Smooth muscle cell (in vitro differentiated cells): ENCODE results near the gene VARS2. TPM values are rescaled to one million over a fixed set of nuclear protein-coding genes. Genes with fewer than 3 reads are reported as not detected.

Experiments
- DNase-seq: peaks from one replicate; lab custom pipeline; 2025; ENCODE audit not compliant: unreplicated experiment; lab: John Stamatoyannopoulos, UW
- H2AFZ ChIP-seq: fragments of 200-600 bp; sonication (generic); 2 replicates; pipeline ENCODE4 v1.6.0; 2016; ENCODE audit warnings: antibody characterized with exemption, low read depth, mild to moderate bottlenecking
- H3F3A ChIP-seq: fragments of 200-600 bp; sonication (generic); 2 replicates; pipeline ENCODE4 v1.6.0; 2017; ENCODE audit warnings: antibody characterized with exemption, low read depth
- H3K27ac ChIP-seq: fragments of 200-600 bp; sonication (generic); 2 replicates; pipeline ENCODE4 v1.5.1; 2016; ENCODE audit warnings: low read depth, mild to moderate bottlenecking
- H3K27me3 ChIP-seq: fragments of 200-600 bp; sonication (generic); 2 replicates; pipeline ENCODE4 v1.6.1; 2016; ENCODE audit warnings: low read depth, mild to moderate bottlenecking
- H3K36me3 ChIP-seq: fragments of 200-600 bp; sonication (generic); 2 replicates; pipeline ENCODE4 v1.5.1; 2016; ENCODE audit warnings: low read depth
- H3K4me1 ChIP-seq: fragments of 200-600 bp; sonication (generic); 2 replicates; pipeline ENCODE4 v1.5.1; 2016; ENCODE audit warnings: low read depth
- H3K4me2 ChIP-seq: fragments of 200-600 bp; sonication (generic); 2 replicates; pipeline ENCODE4 v1.6.0; 2016; ENCODE audit warnings: mild to moderate bottlenecking
- H3K4me3 ChIP-seq: fragments of 200-600 bp; sonication (generic); 2 replicates; pipeline ENCODE4 v1.5.1; 2016; ENCODE audit warnings: mild to moderate bottlenecking
- H3K79me2 ChIP-seq: fragments of 200-600 bp; sonication (generic); 2 replicates; pipeline ENCODE4 v1.6.0; 2016; ENCODE audit warnings: low read depth, mild to moderate bottlenecking
- H3K9ac ChIP-seq: fragments of 200-600 bp; sonication (generic); 2 replicates; pipeline ENCODE4 v1.6.0; 2016; ENCODE audit warnings: low read depth
- H3K9me3 ChIP-seq: fragments of 200-600 bp; sonication (generic); replicated peaks from 2 replicates; pipeline ENCODE4 v1.5.1; 2016; ENCODE audit warnings: low read depth
- H4K20me1 ChIP-seq: fragments of 200-600 bp; sonication (generic); 2 replicates; pipeline ENCODE4 v1.6.0; 2016; ENCODE audit warnings: low read depth
- CTCF ChIP-seq: fragments of 200-600 bp; sonication (generic); IDR thresholded peaks from 2 replicates; pipeline ENCODE4 v1.5.1; 2017; ENCODE audit warnings: borderline replicate concordance, mild to moderate bottlenecking, antibody characterized with exemption; ENCODE audit not compliant: insufficient read depth, poor library complexity, severe bottlenecking
- WGBS: methylation state at CpG from one replicate; pipeline ENCODE4 v1.1.7; 2016; ENCODE audit warnings: low lambda C conversion rate; 5-methylcytosine and 5-hydroxymethylcytosine counted together
- polyA plus RNA-seq: library from polyadenylated mRNA; unstranded; fragments of >200 nt; fragmentation: Nextera tagmentation; extraction: Ambion mirVana; gene quantifications from 2 replicates; pipeline ENCODE4 v1.2.1, GENCODE V29; 2016
- total RNA-seq: library from RNA; depleted of rRNA; stranded (reverse); fragments of >200 nt; gene quantifications from 2 replicates; pipeline ENCODE4 v1.2.3, GENCODE V29; 2014

Gene VARS2
- total and polyA plus RNA-seq, 2 experiments from 2014 or later = 15.1 to 15.4 TPM

- WGBS = 97% methylated on average over 4 of the region's 4 CpGs
- Histone ChIP-seq H2AFZ (no peak overlapping the region), H3K4me1 (peaks cover 5% of the 10 kb centered on the region), H3K27ac (no peak overlapping the region), H4K20me1 (no peaks in the 10 kb centered on the region), H3K4me3 (no peak overlapping the region), H3K9me3 (no peaks in the 10 kb centered on the region), H3K36me3 (no peaks in the 10 kb centered on the region), H3K4me2 (no peak overlapping the region), H3K27me3 (peaks cover 27% of the 10 kb centered on the region), H3K9ac (no peak overlapping the region), H3K79me2 (no peaks in the 10 kb centered on the region), H3F3A (no peaks in the 10 kb centered on the region)
- no peak for TF ChIP-seq CTCF
- no peak for DNase-seq
These were observed 30.0 kb downstream of the VARS2 start for GRCh38 chr6:30944051-30944450.

- Histone ChIP-seq H3K9me3 (no peaks in the 10 kb centered on the region), H3K4me1 (peaks cover 5% of the 10 kb centered on the region), H3K36me3 (no peaks in the 10 kb centered on the region), H3K4me2 (no peak overlapping the region), H4K20me1 (no peaks in the 10 kb centered on the region), H3K9ac (no peak overlapping the region), H2AFZ (no peak overlapping the region), H3K27me3 (peaks cover 37% of the 10 kb centered on the region), H3K79me2 (no peaks in the 10 kb centered on the region), H3K4me3 (no peak overlapping the region), H3F3A (no peaks in the 10 kb centered on the region), H3K27ac (no peak overlapping the region)
- DNase-seq = no peak
- no peak for TF ChIP-seq CTCF
- WGBS = 88% methylated on average over 5 of the region's 5 CpGs
These were observed 31.2 kb downstream of the VARS2 start for GRCh38 chr6:30945281-30945680.

- no peak overlapping the region for H3K27ac ChIP-seq
- no peak for TF ChIP-seq CTCF
- no peak overlapping the region for H2AFZ ChIP-seq
- no peak overlapping the region for H3K4me3 ChIP-seq
- H3K36me3 ChIP-seq = no peaks in the 10 kb centered on the region
- DNase-seq = no peak
- no peak overlapping the region for H3K9ac ChIP-seq
- no peaks in the 10 kb centered on the region for H3F3A ChIP-seq
- peaks cover 3% of the 10 kb centered on the region for H3K4me1 ChIP-seq
- H3K79me2 ChIP-seq = no peaks in the 10 kb centered on the region
- H4K20me1 ChIP-seq = no peaks in the 10 kb centered on the region
- peaks cover 56% of the 10 kb centered on the region for H3K27me3 ChIP-seq
- WGBS = 96% methylated on average over 4 of the region's 4 CpGs
- H3K9me3 ChIP-seq = no peaks in the 10 kb centered on the region
- no peak overlapping the region for H3K4me2 ChIP-seq
These were observed 33.2 kb downstream of the VARS2 start for GRCh38 chr6:30947231-30947630.

GRCh38 chr6:30948811-30949210 lies 34.8 kb downstream of the VARS2 start:
- H3K79me2 ChIP-seq = no peaks in the 10 kb centered on the region
- DNase-seq = no peak
- H3K27me3 ChIP-seq = peaks cover 72% of the 10 kb centered on the region
- H3K4me2 ChIP-seq = no peak overlapping the region
- H3K27ac ChIP-seq = no peak overlapping the region
- no peak overlapping the region for H3K4me3 ChIP-seq
- TF ChIP-seq CTCF = no peak
- H3F3A ChIP-seq = no peaks in the 10 kb centered on the region
- no peaks in the 10 kb centered on the region for H4K20me1 ChIP-seq
- 95% methylated on average over 6 of the region's 6 CpGs for WGBS
- no peak overlapping the region for H3K9ac ChIP-seq
- H2AFZ ChIP-seq = no peak overlapping the region
- no peaks in the 10 kb centered on the region for H3K9me3 ChIP-seq
- H3K4me1 ChIP-seq = no peaks in the 10 kb centered on the region
- H3K36me3 ChIP-seq = no peaks in the 10 kb centered on the region
